CD14-positive monocyte (primary cell): ENCODE measurements around the gene KRT79. TPM values are rescaled to one million over a fixed set of nuclear protein-coding genes. Genes with fewer than 3 reads are reported as not detected.

Source experiments
- DNase-seq, 3 donors: peaks; one replicate each; pipeline ENCODE4 v3.0.0-alpha.2; 2011 to 2022
- H2AFZ ChIP-seq: 2 replicates; pipeline ENCODE4 v1.6.0; 2012; ENCODE audit warnings: mild to moderate bottlenecking, low read depth, low read length, inconsistent platforms; ENCODE audit not compliant: insufficient read depth, poor library complexity, severe bottlenecking
- H3K27ac ChIP-seq, 2 donors: 1 replicate in 1 of 2; 2 replicates in 1 of 2; pipeline ENCODE4 v1.5.1; 2012 to 2013; ENCODE audit warnings: low read length in 2 of 2, control low read depth in 1 of 2, inconsistent platforms in 1 of 2, low read depth in 1 of 2, mild to moderate bottlenecking in 1 of 2
- H3K27me3 ChIP-seq, 2 donors: one replicate each; pipeline versions ENCODE4 v1.6.0 to v1.6.1; 2011 to 2013; ENCODE audit warnings: low read length in 2 of 2; ENCODE audit not compliant: control insufficient read depth in 2 of 2, insufficient read depth in 2 of 2
- H3K36me3 ChIP-seq, 2 donors: replicated peaks in 1 of 2; 1 replicate in 1 of 2; 2 replicates in 1 of 2; pipeline versions ENCODE4 v1.5.1 to v1.6.1; 2012 to 2013; ENCODE audit warnings: low read length in 2 of 2, control low read depth in 1 of 2, inconsistent platforms in 1 of 2, mild to moderate bottlenecking in 1 of 2; ENCODE audit not compliant: insufficient read depth in 2 of 2, control insufficient read depth in 1 of 2
- H3K4me1 ChIP-seq, 2 donors: 1 replicate in 1 of 2; 2 replicates in 1 of 2; pipeline versions ENCODE4 v1.5.1 to v1.6.1; 2012 to 2013; ENCODE audit warnings: low read length in 2 of 2, control low read depth in 1 of 2, inconsistent platforms in 1 of 2, mild to moderate bottlenecking in 1 of 2, moderate library complexity in 1 of 2; ENCODE audit not compliant: insufficient read depth in 2 of 2, control insufficient read depth in 1 of 2
- H3K4me2 ChIP-seq: replicated peaks from 2 replicates; pipeline ENCODE3; 2012; ENCODE audit warnings: low read length, moderate library complexity, mild to moderate bottlenecking; ENCODE audit not compliant: poor library complexity, severe bottlenecking; ENCODE audit errors: extremely low read depth
- H3K4me3 ChIP-seq, 3 experiments: fragments of 200-600 bp in 1 of 3; sonication (generic) in 1 of 3; replicated peaks in 1 of 3; 1 replicate in 2 of 3; 2 replicates in 1 of 3; pipeline ENCODE4 v1.5.1; 2011 to 2013; ENCODE audit warnings: low read length in 3 of 3, mild to moderate bottlenecking in 3 of 3, control low read depth in 2 of 3, low read depth in 2 of 3, inconsistent platforms in 1 of 3, moderate library complexity in 1 of 3
- H3K79me2 ChIP-seq: 2 replicates; pipeline ENCODE4 v1.6.0; 2012; ENCODE audit warnings: mild to moderate bottlenecking, control low read depth, inconsistent platforms, low read length, moderate library complexity; ENCODE audit not compliant: insufficient read depth
- H3K9ac ChIP-seq: 2 replicates; pipeline ENCODE4 v1.6.0; 2017; ENCODE audit warnings: low read length, mild to moderate bottlenecking; ENCODE audit not compliant: insufficient read depth, poor library complexity, severe bottlenecking
- H3K9me3 ChIP-seq, 2 donors: replicated peaks in 1 of 2; 1 replicate in 1 of 2; 2 replicates in 1 of 2; pipeline versions ENCODE4 v1.5.1 to v1.6.1; 2012 to 2013; ENCODE audit warnings: low read length in 2 of 2, control low read depth in 1 of 2; ENCODE audit not compliant: control insufficient read depth in 1 of 2, insufficient read depth in 1 of 2
- H4K20me1 ChIP-seq: 2 replicates; pipeline ENCODE4 v1.6.0; 2012; ENCODE audit warnings: mild to moderate bottlenecking, low read length, control low read depth, moderate library complexity; ENCODE audit not compliant: insufficient read depth
- H3K27ac Mint-ChIP-seq, 7 donors: one replicate each; pipeline ENCODE4 v1.8.0; 2020; ENCODE audit warnings: mild to moderate bottlenecking in 7 of 7, mixed read lengths in 7 of 7, moderate library complexity in 6 of 7, inconsistent platforms in 2 of 7
- H3K27me3 Mint-ChIP-seq, 3 donors: one replicate each; pipeline ENCODE4 v1.8.0; 2021 to 2022; ENCODE audit warnings: low read depth in 3 of 3, mild to moderate bottlenecking in 3 of 3, mixed read lengths in 3 of 3, moderate library complexity in 3 of 3, inconsistent platforms in 1 of 3
- H3K36me3 Mint-ChIP-seq, 2 donors: one replicate each; pipeline ENCODE4 v1.8.0; 2020; ENCODE audit warnings: mixed read lengths in 2 of 2, inconsistent platforms in 1 of 2, mild to moderate bottlenecking in 1 of 2
- H3K4me1 Mint-ChIP-seq: one replicate; pipeline ENCODE4 v1.8.0; 2020; ENCODE audit warnings: mild to moderate bottlenecking, mixed read lengths
- H3K4me3 Mint-ChIP-seq, 2 donors: one replicate each; pipeline ENCODE4 v1.8.0; 2020; ENCODE audit warnings: mild to moderate bottlenecking in 2 of 2, mixed read lengths in 2 of 2, moderate library complexity in 1 of 2
- H3K9me3 Mint-ChIP-seq, 7 donors: one replicate each; pipeline ENCODE4 v1.8.0; 2020 to 2022; ENCODE audit warnings: mixed read lengths in 7 of 7, mild to moderate bottlenecking in 6 of 7, moderate library complexity in 6 of 7, inconsistent platforms in 2 of 7
- WGBS: methylation state at CpG from one replicate; pipeline ENCODE4 v1.1.5; 2013; ENCODE audit warnings: missing lambda C conversion rate; ENCODE audit not compliant: insufficient coverage; 5-methylcytosine and 5-hydroxymethylcytosine counted together
- intact Hi-C, 2 donors: fragments of 100-400 bp; cut with micrococcal nuclease; formaldehyde crosslinking; loops; one replicate each; pipeline versions ENCODE4 v1.15.0 to v1.15.1; 2023
- polyA plus RNA-seq, 3 donors: library from polyadenylated mRNA; depleted of rRNA in 1 of 3; unstranded in 2 of 3; stranded (reverse) in 1 of 3; fragments of 300-500 nt in 2 of 3; fragments of >200 nt in 1 of 3; fragmentation: Illumina TruSeq in 2 of 3; gene quantifications; 1 replicate in 2 of 3; 2 replicates in 1 of 3; pipeline ENCODE4 v1.2.3, GENCODE V29; 2012 to 2021
- TF ChIP-seq, protein P1 (sequence below): fragments of 200-600 bp; IDR thresholded peaks from one replicate; pipeline ENCODE4 v1.8.0; 2022; ENCODE audit warnings: antibody characterized with exemption, mild to moderate bottlenecking

Gene KRT79
- polyA plus RNA-seq, 3 donors = not detected

DNA sequence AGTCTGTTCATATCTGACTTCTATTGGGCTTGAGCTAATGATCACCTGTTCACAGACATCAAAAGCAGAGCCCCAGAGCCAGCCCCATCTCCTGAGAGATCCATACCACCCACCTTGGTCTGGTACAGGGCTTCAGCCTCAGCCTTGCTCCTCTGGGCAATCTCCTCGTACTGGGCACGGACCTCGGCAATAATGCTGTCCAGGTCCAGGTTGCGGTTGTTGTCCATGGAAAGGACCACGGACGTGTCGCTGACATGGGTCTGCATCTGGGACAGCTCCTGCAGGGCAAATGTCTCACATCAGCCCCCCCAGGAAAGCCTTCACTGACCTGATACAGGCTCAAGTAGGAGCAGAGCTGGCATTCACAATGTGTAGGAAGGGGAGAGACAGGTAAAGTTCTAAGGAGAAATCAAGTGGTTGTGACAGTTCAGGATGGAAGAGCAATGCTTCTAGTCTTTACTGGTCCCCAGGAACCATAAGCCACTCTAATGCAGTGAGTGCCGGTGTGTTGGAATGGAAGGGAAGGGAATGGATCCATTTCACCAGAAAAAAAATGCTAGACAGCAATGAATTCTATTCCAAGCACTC lies 25.4 kb downstream of the KRT79 start:
- Histone ChIP-seq H2AFZ (no peak overlapping the region), H3K9me3 (no peaks in the 10 kb centered on the region), H3K9ac (no peak overlapping the region), H3K27ac (no peak overlapping the region), H3K4me2 (no peak overlapping the region), H3K4me3 (no peak overlapping the region), H3K79me2 (no peaks in the 10 kb centered on the region), H4K20me1 (no peaks in the 10 kb centered on the region), H3K4me1 (no peaks in the 10 kb centered on the region), H3K36me3 (no peaks in the 10 kb centered on the region), H3K27me3 (no peaks in the 10 kb centered on the region)
- H3K4me3 Mint-ChIP-seq = no peak overlapping the region
- WGBS = 98% methylated on average over 7 of the region's 8 CpGs
- no peak overlapping the region for H3K27ac Mint-ChIP-seq
- intact Hi-C loops = no loop called here
- peaks cover 0 to 5% (median 3%) of the 10 kb centered on the region in 3 donors for H3K27me3 Mint-ChIP-seq
- TF ChIP-seq, protein P1, sequence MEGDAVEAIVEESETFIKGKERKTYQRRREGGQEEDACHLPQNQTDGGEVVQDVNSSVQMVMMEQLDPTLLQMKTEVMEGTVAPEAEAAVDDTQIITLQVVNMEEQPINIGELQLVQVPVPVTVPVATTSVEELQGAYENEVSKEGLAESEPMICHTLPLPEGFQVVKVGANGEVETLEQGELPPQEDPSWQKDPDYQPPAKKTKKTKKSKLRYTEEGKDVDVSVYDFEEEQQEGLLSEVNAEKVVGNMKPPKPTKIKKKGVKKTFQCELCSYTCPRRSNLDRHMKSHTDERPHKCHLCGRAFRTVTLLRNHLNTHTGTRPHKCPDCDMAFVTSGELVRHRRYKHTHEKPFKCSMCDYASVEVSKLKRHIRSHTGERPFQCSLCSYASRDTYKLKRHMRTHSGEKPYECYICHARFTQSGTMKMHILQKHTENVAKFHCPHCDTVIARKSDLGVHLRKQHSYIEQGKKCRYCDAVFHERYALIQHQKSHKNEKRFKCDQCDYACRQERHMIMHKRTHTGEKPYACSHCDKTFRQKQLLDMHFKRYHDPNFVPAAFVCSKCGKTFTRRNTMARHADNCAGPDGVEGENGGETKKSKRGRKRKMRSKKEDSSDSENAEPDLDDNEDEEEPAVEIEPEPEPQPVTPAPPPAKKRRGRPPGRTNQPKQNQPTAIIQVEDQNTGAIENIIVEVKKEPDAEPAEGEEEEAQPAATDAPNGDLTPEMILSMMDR = no peak
- peaks cover 0 to 2% (median 0%) of the 10 kb centered on the region in 7 donors for H3K9me3 Mint-ChIP-seq
- H3K36me3 Mint-ChIP-seq = no peaks in the 10 kb centered on the region
- no peak for DNase-seq
- H3K4me1 Mint-ChIP-seq = no peaks in the 10 kb centered on the region

DNA sequence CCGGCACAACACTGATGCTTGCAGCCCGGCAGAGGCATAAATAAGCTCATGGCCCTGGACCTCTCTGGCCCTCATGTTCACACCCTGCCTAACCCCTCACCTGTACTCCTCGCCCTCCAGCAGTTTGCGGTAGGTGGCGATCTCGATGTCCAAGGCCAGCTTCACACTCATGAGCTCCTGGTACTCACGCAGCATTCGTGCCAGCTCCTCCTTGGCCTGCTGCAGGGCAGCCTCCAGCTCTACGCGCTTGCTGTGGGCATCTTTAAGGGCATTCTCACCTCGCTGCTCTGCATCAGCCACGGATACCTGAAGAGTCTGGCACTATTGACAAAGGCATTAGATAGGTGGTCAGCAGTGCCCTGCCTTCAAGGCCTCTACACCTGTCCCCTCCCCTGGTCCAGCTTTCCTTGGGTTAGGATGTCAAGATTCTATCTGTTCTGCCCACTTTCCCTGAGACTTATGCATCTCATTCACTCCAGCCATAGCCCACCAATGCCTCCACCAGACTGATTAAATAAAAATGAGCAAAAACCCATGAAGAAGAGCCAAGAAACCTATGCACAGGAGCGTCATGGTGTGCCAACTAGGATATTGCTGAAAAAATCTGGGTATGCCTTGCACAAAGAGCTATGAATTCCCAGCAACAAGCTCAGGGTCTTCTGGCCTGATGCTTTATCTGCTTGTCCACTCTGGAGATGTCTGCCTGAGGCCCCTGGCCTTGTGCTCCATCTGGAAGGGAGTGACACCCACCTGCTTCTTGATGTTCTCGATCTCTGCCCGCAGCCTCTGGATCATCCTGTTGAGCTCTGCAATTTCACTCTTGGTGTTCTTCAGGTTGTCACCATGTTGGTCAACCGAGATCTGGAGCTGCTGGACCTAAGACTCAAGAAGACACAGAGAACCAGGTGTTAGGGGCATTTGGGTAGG lies 26.3 kb downstream of the KRT79 start:
- TF ChIP-seq, protein P1 = no peak
- Histone ChIP-seq H3K4me2 (no peak overlapping the region), H3K27me3 (no peaks in the 10 kb centered on the region), H3K4me3 (no peak overlapping the region), H3K9me3 (no peaks in the 10 kb centered on the region), H2AFZ (no peak overlapping the region), H3K27ac (no peak overlapping the region), H3K79me2 (no peaks in the 10 kb centered on the region), H4K20me1 (no peaks in the 10 kb centered on the region), H3K4me1 (no peaks in the 10 kb centered on the region), H3K36me3 (no peaks in the 10 kb centered on the region), H3K9ac (no peak overlapping the region)
- no peak overlapping the region for H3K4me3 Mint-ChIP-seq
- H3K4me1 Mint-ChIP-seq = no peaks in the 10 kb centered on the region
- intact Hi-C loops = no loop called here
- 92% methylated on average over 16 of the region's 16 CpGs for WGBS
- DNase-seq = no peak
- H3K36me3 Mint-ChIP-seq = no peaks in the 10 kb centered on the region
- H3K27ac Mint-ChIP-seq = no peak overlapping the region
- peaks cover 3 to 8% (median 3%) of the 10 kb centered on the region in 3 donors for H3K27me3 Mint-ChIP-seq
- H3K9me3 Mint-ChIP-seq = peaks cover 0 to 2% (median 0%) of the 10 kb centered on the region in 7 donors
